ENCODE measurements around the gene INSL4. TPM values are rescaled to one million over a fixed set of nuclear protein-coding genes. Genes with fewer than 3 reads are reported as not detected.

The INSL4 gene
- total RNA-seq, 1 donor from 2014 or later: not detected

DNA sequence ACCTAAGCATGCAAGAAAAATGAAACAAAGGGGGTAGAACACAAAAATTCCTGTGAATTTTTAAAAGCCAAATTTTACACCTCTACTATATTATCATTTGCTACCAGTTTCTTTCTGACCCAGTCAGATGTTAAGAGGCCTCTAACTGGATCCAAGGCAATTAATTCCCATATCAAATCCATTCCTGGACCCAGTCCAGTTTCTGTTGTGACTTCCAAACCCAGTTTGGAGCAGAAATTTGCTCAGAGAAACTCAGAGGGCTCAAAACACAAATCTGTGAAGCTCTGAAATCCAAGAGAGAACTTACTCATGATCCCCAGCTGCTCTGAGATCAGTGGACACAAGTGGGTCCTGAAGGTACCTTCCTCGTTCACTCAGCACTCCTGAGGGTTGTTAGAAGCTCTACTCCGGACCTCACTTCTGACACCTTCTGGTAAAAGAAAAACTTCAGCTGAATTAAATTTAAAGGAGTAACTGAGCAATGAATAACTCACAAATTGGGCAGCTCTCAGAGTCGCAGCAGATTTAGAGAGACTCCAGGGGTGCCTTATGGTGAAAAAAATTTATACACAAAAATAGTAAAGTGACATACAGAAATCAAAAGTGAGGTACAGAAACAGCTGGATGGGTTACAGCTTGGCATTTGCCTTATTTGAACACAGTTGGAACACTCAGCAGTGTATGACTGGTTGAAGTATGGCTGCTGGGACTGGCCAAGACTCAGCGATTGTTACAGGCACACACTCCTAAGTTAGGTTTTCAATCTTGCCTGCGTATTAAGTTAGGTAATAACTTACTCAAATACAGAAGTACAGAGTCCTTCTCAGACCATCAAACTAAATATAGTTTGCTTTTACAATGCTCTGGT is 32.4 kb downstream of the INSL4 start:
- Histone ChIP-seq H3K4me1 (no peaks in the 10 kb centered on the region), H3K27ac (no peak overlapping the region), H3K4me3 (no peak overlapping the region), H3K36me3 (no peaks in the 10 kb centered on the region), H3K9me3 (no peaks in the 10 kb centered on the region), H3K27me3 (ENCODE audit: low read depth) (no peaks in the 10 kb centered on the region)
- TF ChIP-seq, protein P1, sequence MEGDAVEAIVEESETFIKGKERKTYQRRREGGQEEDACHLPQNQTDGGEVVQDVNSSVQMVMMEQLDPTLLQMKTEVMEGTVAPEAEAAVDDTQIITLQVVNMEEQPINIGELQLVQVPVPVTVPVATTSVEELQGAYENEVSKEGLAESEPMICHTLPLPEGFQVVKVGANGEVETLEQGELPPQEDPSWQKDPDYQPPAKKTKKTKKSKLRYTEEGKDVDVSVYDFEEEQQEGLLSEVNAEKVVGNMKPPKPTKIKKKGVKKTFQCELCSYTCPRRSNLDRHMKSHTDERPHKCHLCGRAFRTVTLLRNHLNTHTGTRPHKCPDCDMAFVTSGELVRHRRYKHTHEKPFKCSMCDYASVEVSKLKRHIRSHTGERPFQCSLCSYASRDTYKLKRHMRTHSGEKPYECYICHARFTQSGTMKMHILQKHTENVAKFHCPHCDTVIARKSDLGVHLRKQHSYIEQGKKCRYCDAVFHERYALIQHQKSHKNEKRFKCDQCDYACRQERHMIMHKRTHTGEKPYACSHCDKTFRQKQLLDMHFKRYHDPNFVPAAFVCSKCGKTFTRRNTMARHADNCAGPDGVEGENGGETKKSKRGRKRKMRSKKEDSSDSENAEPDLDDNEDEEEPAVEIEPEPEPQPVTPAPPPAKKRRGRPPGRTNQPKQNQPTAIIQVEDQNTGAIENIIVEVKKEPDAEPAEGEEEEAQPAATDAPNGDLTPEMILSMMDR (IDR thresholded peaks at IDR 0.05): peak; percentile 5
- peak in 1 of 2 donors; percentile 58 for ATAC-seq
- no peak for DNase-seq
- intact Hi-C loops (cut with DNase I): no loop called here

DNA sequence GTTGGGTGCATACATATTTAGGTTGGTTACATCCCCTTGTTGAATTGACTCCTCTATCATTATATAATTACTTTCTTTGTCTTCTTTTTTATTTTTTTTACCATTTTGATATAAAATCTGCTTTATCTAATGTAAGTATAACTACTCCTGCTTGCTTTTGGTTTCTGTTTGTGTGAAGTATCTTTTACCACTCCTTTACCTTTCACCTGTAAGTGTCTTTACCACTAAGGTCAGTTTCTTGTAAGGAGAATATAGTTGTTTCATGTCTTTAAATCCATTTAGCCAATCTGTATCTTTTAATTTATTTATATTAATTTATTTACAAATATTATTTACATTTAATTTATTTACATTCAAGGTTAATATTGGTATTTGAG is 33.0 kb downstream of the INSL4 start:
- no peaks in the 10 kb centered on the region for H3K36me3 ChIP-seq
- DNase-seq (no peak), ATAC-seq (no peak)
- intact Hi-C loops (cut with DNase I): no loop called here
- TF ChIP-seq, protein P1 (IDR thresholded peaks at IDR 0.05): no peak
- H3K4me3 ChIP-seq: no peak overlapping the region
- no peak overlapping the region for H3K27ac ChIP-seq
- no peaks in the 10 kb centered on the region for H3K27me3 ChIP-seq (ENCODE audit: low read depth)
- no peaks in the 10 kb centered on the region for H3K9me3 ChIP-seq
- no peaks in the 10 kb centered on the region for H3K4me1 ChIP-seq

DNA sequence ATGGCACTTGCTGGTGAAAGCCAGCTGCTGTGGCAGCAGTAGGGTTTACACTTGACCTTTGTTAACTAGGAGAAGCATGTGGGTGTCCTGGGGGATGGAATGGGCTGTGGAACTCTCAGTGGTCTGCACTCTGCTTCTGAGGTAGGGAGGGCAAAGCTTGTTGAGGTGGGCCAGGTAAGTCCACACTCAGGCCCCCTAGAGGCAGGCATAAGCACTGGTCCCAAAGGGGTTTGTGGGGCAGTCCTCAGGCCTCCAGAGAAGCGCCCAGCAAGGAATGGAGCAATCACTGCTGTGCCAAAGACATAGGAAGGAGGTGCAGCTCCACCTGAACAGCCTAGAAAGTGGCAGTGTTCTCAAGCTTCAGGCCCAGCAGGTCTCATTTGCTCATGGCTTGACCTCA is 34.7 kb downstream of the INSL4 start:
- Histone ChIP-seq H3K36me3 (no peaks in the 10 kb centered on the region), H3K4me3 (no peak overlapping the region), H3K27me3 (ENCODE audit: low read depth) (no peaks in the 10 kb centered on the region), H3K27ac (no peak overlapping the region), H3K9me3 (no peaks in the 10 kb centered on the region), H3K4me1 (no peaks in the 10 kb centered on the region)
- ATAC-seq (no peak), DNase-seq (no peak)
- TF ChIP-seq, protein P1 (IDR thresholded peaks at IDR 0.05): no peak
- intact Hi-C loops (cut with DNase I): no loop called here

DNA sequence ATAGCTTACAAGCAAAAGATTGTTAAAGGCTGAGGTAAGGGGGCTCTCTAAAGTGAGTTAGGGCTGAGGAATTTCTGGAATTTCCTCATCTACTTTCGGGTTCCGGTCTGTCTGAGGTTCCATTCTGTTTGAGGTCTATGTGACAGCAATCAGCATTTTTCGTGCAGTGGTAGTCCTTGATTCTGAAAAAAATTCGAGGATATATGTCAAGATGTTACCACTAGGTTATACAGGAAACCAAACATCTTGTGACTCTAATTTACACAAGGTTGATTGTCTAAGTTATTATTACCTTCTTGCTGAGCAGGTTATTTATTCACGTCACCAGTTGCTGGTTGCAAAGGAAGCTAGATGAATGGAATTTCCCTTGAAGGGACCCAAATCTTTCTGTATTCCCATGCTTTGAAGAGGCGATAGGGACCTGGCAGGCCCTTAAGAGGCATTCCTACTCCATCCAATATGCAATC is 38.1 kb downstream of the INSL4 start:
- Histone ChIP-seq H3K27me3 (ENCODE audit: low read depth) (no peaks in the 10 kb centered on the region), H3K27ac (no peak overlapping the region), H3K36me3 (no peaks in the 10 kb centered on the region), H3K9me3 (no peaks in the 10 kb centered on the region), H3K4me3 (no peak overlapping the region), H3K4me1 (no peaks in the 10 kb centered on the region)
- TF ChIP-seq, protein P1 (IDR thresholded peaks at IDR 0.05): no peak
- ATAC-seq (peak; percentile 65 to 82), DNase-seq (no peak)
- intact Hi-C loops (cut with DNase I): no loop called here

DNA sequence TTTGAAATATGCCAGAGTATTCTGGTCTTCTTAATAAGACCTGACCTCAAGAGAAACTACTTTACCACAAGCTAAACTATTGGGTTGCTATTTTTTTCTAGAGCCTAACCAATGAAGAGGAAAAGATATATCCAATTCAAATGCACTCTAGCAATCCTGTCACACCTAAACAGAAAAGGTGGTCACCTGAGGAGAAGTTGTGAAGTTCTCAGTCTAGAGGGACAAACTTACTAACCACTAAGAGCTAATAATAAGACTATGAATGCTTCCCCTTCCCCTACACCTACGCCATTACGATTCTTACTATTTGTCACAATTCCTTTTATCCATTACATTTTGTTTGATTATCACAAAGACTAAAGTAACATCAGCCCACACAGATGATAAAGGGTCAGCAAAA is 43.6 kb downstream of the INSL4 start:
- ATAC-seq (no peak), DNase-seq (no peak)
- no peaks in the 10 kb centered on the region for H3K4me1 ChIP-seq
- H3K27ac ChIP-seq: no peak overlapping the region
- intact Hi-C loops (cut with DNase I): no loop called here
- H3K36me3 ChIP-seq: no peaks in the 10 kb centered on the region
- TF ChIP-seq, protein P1 (IDR thresholded peaks at IDR 0.05): no peak
- H3K27me3 ChIP-seq (ENCODE audit: low read depth): no peaks in the 10 kb centered on the region
- no peak overlapping the region for H3K4me3 ChIP-seq
- no peaks in the 10 kb centered on the region for H3K9me3 ChIP-seq
